OCI-LY3 (cell line): Measurements from ENCODE around the gene MPND.

Source experiments
- CTCF ChIP-seq: fragments of 200-600, 300-600 bp; sonication (generic); IDR thresholded peaks from 2 replicates; pipeline ENCODE4 v1.5.1; 2014; ENCODE audit warnings: antibody characterized with exemption, low read length, low read depth
- EZH2phosphoT487 ChIP-seq: fragments of 200-600 bp; shearing (Covaris generic); IDR thresholded peaks from 2 replicates; pipeline ENCODE4 v1.6.1; 2018; ENCODE audit warnings: antibody characterized with exemption, mixed run types, low read depth

GRCh38 chr19:4318460-4318859 is 24.9 kb upstream of the MPND start:
- TF ChIP-seq CTCF (no peak), EZH2phosphoT487 (no peak)
